Stimulated activated CD4-positive, alpha-beta T cell treated with anti-CD3 and anti-CD28 coated beads, Interleukin-4, amount 100 ng/mL, for 1 hour (primary cell): ENCODE results near the gene HNRNPF.
"Not testable (repeated sequence)": the region's sequence is repeated elsewhere in the genome, so short reads cannot be mapped to it uniquely, and the experiment has no call there.

Experiments used
- DNase-seq: peaks from one replicate; pipeline ENCODE4 v3.0.0-alpha.2; 2020

HNRNPF gene

GRCh38 chr10:43342279-43343125 is 66.5 kb downstream of the HNRNPF start:
- DNase-seq: no peak

DNA sequence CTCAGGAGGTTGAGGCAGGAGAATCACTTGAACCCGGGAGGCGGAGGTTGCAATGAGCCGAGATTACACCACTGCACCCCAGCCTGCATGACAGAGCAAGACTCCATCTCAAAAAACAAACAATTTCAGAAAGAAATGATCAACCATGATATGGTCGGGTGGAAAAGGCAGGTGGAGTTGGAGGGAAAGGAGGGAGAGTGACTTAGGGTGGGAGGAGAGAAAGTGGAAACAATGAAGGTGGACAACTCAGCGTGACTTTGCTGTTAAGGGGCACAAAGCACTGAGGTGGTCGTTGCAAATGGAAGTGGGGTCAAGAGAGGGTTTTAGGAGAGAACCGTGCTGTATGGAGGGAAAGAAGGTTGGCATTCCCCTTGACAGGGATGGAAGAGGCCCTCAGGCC is 67.5 kb downstream of the HNRNPF start:
- DNase-seq: no peak

DNA sequence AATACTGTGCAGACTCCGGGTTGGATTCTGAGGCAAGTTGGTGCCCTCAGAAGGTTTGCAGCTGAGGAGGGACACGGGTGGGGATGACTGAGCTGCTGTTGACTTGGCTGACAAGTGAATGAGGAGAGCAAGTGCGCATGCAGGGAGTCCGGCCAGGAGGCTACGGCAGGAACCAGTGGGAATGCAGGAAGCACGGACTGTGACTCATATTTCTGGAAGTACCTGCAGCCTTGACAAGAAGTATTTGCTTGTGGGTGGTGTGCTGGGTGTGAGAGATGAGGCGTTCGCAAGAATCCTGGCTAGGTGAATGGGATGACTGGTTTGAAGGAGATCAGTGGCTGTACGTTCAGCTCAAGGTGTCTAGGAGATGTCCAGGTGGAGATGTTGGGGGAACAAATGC is 68.4 kb downstream of the HNRNPF start:
- DNase-seq: no peak

- DNase-seq: no peak
These were observed 68.9 kb downstream of the HNRNPF start for GRCh38 chr10:43340101-43340500.

DNA sequence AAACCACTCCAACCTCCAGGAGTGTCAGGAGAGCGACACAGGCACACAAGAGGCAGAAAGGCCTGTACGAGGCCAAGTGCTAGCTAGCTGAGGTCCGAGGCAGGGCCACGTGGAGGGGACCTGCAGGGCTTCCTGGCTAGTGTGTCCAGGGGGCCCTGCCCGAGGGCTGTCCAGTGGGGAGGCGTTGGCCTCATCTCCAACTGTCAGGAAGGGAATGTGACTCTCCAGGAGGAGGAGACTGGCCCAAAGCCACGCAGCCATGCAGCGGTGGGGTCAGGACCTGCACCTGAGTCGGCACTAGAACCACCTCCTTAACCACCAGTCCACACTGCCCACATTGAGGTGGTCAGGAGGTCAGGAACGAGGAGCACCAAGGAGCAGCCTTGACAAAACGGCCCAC is 69.8 kb downstream of the HNRNPF start:
- no peak for DNase-seq

DNA sequence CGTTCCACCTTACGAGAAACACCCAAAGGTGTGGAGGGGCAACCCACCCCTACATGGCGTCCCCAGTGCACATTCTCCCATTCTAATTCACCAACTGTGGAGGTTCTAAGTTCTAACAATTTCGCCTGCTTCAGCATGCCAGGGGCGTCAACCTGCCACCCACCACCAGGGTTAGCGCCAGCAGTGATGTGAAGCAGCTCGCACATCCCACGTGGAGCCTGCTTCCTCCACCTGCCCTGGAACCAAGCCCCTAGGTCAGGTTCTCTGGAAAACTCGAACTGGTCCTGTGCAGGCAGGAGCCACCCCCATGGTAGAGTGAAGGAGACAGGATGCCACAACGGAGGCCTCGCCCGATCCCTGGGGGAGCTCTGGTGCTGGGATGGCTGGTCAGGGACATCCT is 70.9 kb downstream of the HNRNPF start:
- no peak for DNase-seq

DNA sequence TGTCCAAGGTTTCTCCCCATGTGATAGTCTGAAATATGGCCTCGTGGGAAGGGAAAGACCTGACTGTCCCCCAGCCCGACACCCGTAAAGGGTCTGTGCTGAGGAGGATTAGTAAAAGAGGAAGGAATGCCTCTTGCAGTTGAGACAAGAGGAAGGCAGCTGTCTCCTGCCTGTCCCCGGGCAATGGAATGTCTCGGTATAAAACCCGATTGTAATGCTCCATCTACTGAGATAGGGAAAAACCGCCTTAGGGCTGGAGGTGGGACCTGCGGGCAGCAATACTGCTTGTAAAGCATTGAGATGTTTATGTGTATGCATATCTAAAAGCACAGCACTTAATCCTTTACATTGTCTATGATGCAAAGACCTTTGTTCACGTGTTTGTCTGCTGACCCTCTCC is 71.5 kb downstream of the HNRNPF start:
- DNase-seq: not testable (repeated sequence)

DNA sequence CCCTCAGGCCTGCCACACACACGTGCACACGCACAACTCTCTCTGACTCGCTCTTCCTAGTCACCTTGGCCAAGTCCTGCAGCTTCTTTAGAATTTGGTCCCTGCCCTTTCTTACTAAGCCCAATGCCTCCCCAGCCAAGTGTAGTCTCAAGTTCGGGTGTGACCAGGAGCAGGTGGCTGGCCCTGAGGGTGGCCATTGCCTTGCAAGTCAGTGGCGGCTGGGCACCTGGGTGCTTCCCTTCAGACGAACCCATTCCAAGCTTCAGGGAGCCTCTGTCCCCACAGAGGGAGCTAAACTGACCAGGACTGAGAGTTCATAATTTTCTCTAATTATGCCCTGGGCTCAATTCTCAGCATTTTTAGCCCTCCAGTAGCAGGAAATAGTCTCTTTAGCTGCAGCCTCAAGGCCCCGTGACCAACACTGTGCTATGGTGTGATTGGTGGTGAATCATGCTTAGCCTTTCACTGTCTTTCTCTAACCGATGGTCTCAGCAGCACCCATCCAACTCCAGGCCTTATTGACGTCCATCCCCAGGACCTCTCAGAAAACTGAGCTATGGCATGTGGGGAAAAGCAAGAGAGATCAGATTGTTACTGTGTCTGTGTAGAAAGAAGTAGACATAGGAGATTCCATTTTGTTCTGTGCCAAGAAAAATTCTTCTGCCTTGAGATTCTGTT is 72.2 kb downstream of the HNRNPF start:
- no peak for DNase-seq

DNA sequence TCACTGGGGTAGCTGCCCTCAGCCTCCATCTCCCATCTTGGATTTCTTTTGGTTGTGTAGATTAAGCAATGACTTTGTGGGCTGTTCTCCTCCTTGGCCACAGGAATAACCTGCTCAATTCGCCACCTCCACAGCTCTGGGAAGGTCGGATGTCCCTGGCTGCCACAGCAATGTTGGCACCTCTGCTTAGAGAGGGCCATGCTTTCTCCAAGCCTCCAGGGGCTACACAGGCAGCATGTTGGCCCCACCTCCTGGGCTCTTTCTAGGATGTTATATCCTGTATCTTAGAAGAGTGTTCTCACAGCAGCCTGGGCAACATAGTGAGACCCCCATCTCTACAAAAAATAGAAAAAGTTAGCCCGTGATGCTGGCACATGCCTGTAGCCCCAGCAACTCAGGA is 72.9 kb downstream of the HNRNPF start:
- no peak for DNase-seq
